Neural cell (in vitro differentiated cells): ENCODE data around the gene EMILIN1.

ENCODE experiments used
- EZH2 ChIP-seq: fragments of 200-600, 300-800 bp; shearing (Covaris generic), sonication (generic); IDR thresholded peaks from 2 replicates; pipeline ENCODE4 v1.6.1; 2014; ENCODE audit warnings: antibody characterized with exemption, low read length, borderline replicate concordance, mild to moderate bottlenecking; ENCODE audit not compliant: insufficient read depth, poor library complexity, severe bottlenecking
- POLR2AphosphoS5 ChIP-seq: IDR thresholded peaks from 2 replicates; pipeline ENCODE4 v1.6.1; 2012
- RAD21 ChIP-seq: fragments of 450-650 bp; conservative IDR thresholded peaks from 2 replicates; pipeline ENCODE4 v1.6.1; 2014; ENCODE audit warnings: antibody characterized with exemption, mild to moderate bottlenecking, moderate library complexity
- REST ChIP-seq: IDR thresholded peaks from 2 replicates; pipeline ENCODE4 v1.6.1; 2012; ENCODE audit warnings: borderline replicate concordance
- TF ChIP-seq, protein P1 (sequence below): fragments of 450-650 bp; IDR thresholded peaks from 2 replicates; pipeline ENCODE4 v1.5.1; 2014; ENCODE audit warnings: antibody characterized with exemption, mild to moderate bottlenecking, moderate library complexity; ENCODE audit not compliant: poor library complexity, severe bottlenecking

DNA sequence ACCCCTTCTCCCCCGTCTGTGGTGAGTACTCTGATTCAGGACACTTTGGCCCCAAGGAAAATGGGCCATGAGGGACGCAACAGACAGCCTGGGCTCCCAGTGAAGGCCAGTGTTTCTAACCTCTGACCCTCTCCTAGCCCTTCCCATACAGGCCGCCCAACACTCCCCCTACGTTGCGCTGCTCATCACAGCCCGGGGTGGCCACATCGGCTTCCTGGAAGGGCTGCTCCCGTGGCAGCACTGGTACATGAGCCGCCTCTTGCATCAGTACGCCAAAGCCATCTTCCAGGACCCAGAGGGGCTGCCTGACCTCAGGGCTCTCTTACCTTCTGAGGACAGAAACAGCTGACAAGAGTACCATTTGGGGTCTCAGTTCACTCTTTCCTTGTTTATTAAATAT lies 52.0 kb downstream of the EMILIN1 start:
- TF ChIP-seq, protein P1, sequence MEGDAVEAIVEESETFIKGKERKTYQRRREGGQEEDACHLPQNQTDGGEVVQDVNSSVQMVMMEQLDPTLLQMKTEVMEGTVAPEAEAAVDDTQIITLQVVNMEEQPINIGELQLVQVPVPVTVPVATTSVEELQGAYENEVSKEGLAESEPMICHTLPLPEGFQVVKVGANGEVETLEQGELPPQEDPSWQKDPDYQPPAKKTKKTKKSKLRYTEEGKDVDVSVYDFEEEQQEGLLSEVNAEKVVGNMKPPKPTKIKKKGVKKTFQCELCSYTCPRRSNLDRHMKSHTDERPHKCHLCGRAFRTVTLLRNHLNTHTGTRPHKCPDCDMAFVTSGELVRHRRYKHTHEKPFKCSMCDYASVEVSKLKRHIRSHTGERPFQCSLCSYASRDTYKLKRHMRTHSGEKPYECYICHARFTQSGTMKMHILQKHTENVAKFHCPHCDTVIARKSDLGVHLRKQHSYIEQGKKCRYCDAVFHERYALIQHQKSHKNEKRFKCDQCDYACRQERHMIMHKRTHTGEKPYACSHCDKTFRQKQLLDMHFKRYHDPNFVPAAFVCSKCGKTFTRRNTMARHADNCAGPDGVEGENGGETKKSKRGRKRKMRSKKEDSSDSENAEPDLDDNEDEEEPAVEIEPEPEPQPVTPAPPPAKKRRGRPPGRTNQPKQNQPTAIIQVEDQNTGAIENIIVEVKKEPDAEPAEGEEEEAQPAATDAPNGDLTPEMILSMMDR, result no peak
- TF ChIP-seq REST, result no peak
- no peak for TF ChIP-seq RAD21
- TF ChIP-seq EZH2, result no peak
- TF ChIP-seq POLR2AphosphoS5, result no peak
